ENCODE measurements around the gene BLTP3B.

DNA sequence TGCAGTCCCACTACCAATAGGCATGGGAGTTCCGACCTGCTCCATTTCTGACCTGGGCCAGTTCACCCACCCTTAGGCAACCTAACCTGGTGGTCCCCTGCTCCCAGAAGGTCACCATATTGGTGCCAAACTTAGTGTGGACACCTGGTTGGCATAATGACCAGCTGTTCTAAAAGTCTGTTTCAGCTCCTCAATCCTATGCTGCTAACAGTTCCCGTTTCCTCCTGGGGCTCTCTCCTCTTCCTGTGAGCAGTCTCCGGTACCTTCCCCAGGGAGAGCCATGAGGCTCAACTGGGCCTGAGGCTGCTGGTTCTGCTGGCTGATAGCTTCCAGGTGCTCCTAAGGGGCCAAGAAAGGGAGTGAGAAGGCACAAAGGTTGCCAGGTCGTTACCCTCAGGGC is 15.9 kb upstream of the BLTP3B start:
- TF ChIP-seq, protein P1, sequence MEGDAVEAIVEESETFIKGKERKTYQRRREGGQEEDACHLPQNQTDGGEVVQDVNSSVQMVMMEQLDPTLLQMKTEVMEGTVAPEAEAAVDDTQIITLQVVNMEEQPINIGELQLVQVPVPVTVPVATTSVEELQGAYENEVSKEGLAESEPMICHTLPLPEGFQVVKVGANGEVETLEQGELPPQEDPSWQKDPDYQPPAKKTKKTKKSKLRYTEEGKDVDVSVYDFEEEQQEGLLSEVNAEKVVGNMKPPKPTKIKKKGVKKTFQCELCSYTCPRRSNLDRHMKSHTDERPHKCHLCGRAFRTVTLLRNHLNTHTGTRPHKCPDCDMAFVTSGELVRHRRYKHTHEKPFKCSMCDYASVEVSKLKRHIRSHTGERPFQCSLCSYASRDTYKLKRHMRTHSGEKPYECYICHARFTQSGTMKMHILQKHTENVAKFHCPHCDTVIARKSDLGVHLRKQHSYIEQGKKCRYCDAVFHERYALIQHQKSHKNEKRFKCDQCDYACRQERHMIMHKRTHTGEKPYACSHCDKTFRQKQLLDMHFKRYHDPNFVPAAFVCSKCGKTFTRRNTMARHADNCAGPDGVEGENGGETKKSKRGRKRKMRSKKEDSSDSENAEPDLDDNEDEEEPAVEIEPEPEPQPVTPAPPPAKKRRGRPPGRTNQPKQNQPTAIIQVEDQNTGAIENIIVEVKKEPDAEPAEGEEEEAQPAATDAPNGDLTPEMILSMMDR (conservative IDR thresholded peaks at IDR 0.05) = no peak
- TF ChIP-seq ZFX (IDR thresholded peaks at IDR 0.05) = no peak
